Measurements from ENCODE around the gene TRIM13.
"Not testable (repeated sequence)": the region's sequence is repeated elsewhere in the genome, so short reads cannot be mapped to it uniquely, and the experiment has no call there.

TRIM13 gene

DNA sequence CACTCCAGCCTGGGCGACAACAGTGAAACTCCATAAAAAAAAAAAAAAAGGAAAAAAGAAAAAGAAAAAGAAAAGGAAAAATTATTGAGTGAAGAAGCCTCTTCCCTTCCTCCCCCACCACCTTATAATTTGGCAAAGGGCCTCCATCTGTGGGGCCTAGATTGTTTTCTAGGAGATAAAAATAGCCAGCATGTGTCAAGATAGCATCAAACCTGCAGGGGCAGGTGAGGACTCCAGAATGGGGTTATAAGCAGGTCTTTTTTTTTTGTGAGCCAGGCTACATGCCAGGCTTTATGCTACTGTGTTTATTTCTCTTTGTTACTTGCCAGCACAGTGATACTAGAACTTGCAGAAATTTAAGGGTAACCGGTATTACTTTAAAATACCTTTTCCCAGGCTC is 11.7 kb upstream of the TRIM13 start:
- ATAC-seq (ENCODE audit: low read depth), result no peak
- no peaks in the 10 kb centered on the region for H3K9me3 ChIP-seq (ENCODE audit: severe bottlenecking)
- no peak for DNase-seq (ENCODE audit: low spot score)
- TF ChIP-seq, protein P1, sequence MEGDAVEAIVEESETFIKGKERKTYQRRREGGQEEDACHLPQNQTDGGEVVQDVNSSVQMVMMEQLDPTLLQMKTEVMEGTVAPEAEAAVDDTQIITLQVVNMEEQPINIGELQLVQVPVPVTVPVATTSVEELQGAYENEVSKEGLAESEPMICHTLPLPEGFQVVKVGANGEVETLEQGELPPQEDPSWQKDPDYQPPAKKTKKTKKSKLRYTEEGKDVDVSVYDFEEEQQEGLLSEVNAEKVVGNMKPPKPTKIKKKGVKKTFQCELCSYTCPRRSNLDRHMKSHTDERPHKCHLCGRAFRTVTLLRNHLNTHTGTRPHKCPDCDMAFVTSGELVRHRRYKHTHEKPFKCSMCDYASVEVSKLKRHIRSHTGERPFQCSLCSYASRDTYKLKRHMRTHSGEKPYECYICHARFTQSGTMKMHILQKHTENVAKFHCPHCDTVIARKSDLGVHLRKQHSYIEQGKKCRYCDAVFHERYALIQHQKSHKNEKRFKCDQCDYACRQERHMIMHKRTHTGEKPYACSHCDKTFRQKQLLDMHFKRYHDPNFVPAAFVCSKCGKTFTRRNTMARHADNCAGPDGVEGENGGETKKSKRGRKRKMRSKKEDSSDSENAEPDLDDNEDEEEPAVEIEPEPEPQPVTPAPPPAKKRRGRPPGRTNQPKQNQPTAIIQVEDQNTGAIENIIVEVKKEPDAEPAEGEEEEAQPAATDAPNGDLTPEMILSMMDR (IDR thresholded peaks at IDR 0.05; ENCODE audit: poor library complexity, severe bottlenecking), result no peak
- H3K4me3 ChIP-seq (ENCODE audit: severe bottlenecking), result no peak overlapping the region
- H3K4me1 ChIP-seq (ENCODE audit: insufficient read depth, poor library complexity, severe bottlenecking), result no peaks in the 10 kb centered on the region
- no peaks in the 10 kb centered on the region for H3K27me3 ChIP-seq (ENCODE audit: insufficient read depth, poor library complexity, severe bottlenecking)
- H3K27ac ChIP-seq (ENCODE audit: poor library complexity, severe bottlenecking), result no peak overlapping the region
- H3K36me3 ChIP-seq (ENCODE audit: low read depth), result no peaks in the 10 kb centered on the region

DNA sequence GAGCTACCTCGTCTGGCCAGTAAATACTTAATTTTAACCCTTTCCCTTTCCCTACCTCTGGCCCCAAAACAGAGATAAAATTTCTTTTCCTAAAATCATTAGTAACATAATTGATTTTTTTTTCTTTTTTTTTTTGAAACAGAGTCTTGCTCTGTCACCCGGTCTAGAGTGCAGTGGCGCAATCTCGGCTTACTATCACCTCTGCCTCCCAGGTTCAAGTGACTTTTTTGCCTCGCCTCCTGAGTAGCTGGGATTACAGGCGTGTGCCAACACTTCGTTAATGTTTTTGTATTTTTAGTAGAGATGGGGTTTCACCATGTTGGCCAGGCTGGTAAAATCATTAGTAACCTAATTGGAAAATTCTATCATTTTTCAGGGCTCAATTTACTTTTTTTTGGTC is 10.4 kb upstream of the TRIM13 start:
- H3K36me3 ChIP-seq (ENCODE audit: low read depth), result no peaks in the 10 kb centered on the region
- no peak overlapping the region for H3K27ac ChIP-seq (ENCODE audit: poor library complexity, severe bottlenecking)
- no peaks in the 10 kb centered on the region for H3K4me1 ChIP-seq (ENCODE audit: insufficient read depth, poor library complexity, severe bottlenecking)
- DNase-seq (ENCODE audit: low spot score) (no peak), ATAC-seq (ENCODE audit: low read depth) (no peak)
- TF ChIP-seq, protein P1 (IDR thresholded peaks at IDR 0.05; ENCODE audit: poor library complexity, severe bottlenecking), result no peak
- no peaks in the 10 kb centered on the region for H3K9me3 ChIP-seq (ENCODE audit: severe bottlenecking)
- no peak overlapping the region for H3K4me3 ChIP-seq (ENCODE audit: severe bottlenecking)
- H3K27me3 ChIP-seq (ENCODE audit: insufficient read depth, poor library complexity, severe bottlenecking), result no peaks in the 10 kb centered on the region

DNA sequence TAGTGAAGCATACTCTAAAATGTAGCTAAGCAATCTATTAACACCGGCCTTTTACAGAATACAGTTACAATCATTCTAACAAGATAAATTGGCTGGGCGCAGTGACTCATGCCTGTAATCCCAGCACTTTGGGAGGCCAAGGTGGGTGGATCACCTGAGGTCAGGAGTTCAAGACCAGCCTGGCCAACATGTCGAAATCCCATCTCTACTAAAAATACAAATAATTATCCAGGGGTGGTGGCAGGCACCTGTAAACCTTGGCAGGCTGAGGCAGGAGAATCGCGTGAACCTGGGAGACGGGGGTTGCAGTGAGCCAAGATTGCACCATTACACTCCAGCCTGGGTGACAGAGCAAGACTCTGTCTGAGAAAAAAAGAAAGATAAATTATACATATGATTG is 6.2 kb upstream of the TRIM13 start:
- H3K27me3 ChIP-seq (ENCODE audit: insufficient read depth, poor library complexity, severe bottlenecking); ATAC-seq (ENCODE audit: low read depth); H3K4me1 ChIP-seq (ENCODE audit: insufficient read depth, poor library complexity, severe bottlenecking); H3K9me3 ChIP-seq (ENCODE audit: severe bottlenecking); DNase-seq (ENCODE audit: low spot score); H3K4me3 ChIP-seq (ENCODE audit: severe bottlenecking); H3K36me3 ChIP-seq (ENCODE audit: low read depth); H3K27ac ChIP-seq (ENCODE audit: poor library complexity, severe bottlenecking): not testable (repeated sequence)

DNA sequence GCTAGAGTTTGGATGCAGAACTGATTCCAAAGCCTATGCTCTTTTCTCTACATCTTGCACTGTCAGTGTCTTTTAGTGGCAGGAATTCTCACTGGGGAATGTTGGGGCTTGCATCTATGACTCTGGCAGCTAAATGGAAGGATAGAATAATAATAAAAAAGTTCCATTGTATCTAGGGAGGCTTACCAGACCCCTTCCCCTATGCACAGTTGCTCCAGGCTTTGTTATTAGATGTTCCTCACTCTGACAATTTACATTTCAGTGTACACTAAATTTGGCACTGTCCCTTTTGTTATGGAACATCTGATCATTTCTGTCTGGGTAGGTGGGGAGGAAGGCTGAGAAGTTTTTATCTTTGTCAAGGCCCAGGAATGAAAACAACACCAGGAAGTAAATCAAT is 3.7 kb upstream of the TRIM13 start:
- Histone ChIP-seq H3K9me3 (ENCODE audit: severe bottlenecking) (no peaks in the 10 kb centered on the region), H3K27me3 (ENCODE audit: insufficient read depth, poor library complexity, severe bottlenecking) (no peaks in the 10 kb centered on the region), H3K4me3 (ENCODE audit: severe bottlenecking) (no peak overlapping the region), H3K36me3 (ENCODE audit: low read depth) (peaks cover 6% of the 10 kb centered on the region), H3K27ac (ENCODE audit: poor library complexity, severe bottlenecking) (no peak overlapping the region), H3K4me1 (ENCODE audit: insufficient read depth, poor library complexity, severe bottlenecking) (peaks cover 3% of the 10 kb centered on the region)
- DNase-seq (ENCODE audit: low spot score) (no peak), ATAC-seq (ENCODE audit: low read depth) (no peak)
- TF ChIP-seq, protein P1 (IDR thresholded peaks at IDR 0.05; ENCODE audit: poor library complexity, severe bottlenecking), result no peak

DNA sequence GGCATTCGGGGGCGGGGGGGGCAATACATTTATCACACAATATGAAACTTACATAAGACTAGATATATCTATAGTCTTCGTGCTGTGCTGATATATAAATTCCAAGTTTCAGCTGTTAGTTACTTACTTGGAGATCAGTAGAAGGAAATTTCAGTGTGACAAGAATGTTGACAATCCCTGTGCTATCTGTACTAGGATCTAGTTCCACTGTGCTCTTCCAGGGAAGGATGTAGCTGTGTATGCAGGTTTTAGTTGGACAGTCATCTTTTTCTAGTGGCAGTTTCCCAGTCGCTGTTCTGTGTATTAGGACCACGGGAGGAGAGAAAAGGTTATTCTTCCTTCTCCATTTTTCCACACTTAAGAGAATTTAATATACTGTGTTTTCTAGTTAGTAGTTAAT is 3.2 kb upstream of the TRIM13 start:
- peaks cover 12% of the 10 kb centered on the region for H3K36me3 ChIP-seq (ENCODE audit: low read depth)
- H3K4me3 ChIP-seq (ENCODE audit: severe bottlenecking), result no peak overlapping the region
- DNase-seq (ENCODE audit: low spot score), result no peak
- ATAC-seq (ENCODE audit: low read depth), result no peak
- no peaks in the 10 kb centered on the region for H3K27me3 ChIP-seq (ENCODE audit: insufficient read depth, poor library complexity, severe bottlenecking)
- TF ChIP-seq, protein P1 (IDR thresholded peaks at IDR 0.05; ENCODE audit: poor library complexity, severe bottlenecking), result no peak
- H3K9me3 ChIP-seq (ENCODE audit: severe bottlenecking), result no peaks in the 10 kb centered on the region
- H3K27ac ChIP-seq (ENCODE audit: poor library complexity, severe bottlenecking), result no peak overlapping the region
- H3K4me1 ChIP-seq (ENCODE audit: insufficient read depth, poor library complexity, severe bottlenecking), result peaks cover 9% of the 10 kb centered on the region

All from RWPE2 (cell line).